ENCODE measurements around the gene CNTN5. TPM values are rescaled to one million over a fixed set of nuclear protein-coding genes. Genes with fewer than 3 reads are reported as not detected.
"Not testable (repeated sequence)": the region's sequence is repeated elsewhere in the genome, so short reads cannot be mapped to it uniquely, and the experiment has no call there.

CNTN5 gene
- total and polyA plus RNA-seq, 10 of the 15 experiments (the other 5 are each of a cell fraction or from before 2014, with no cell fraction given) = 0.01 TPM; not detected in 9

GRCh38 chr11:99822846-99823565 is 802.3 kb downstream of the CNTN5 start (continued):
- TF ChIP-seq E2F8 (IDR thresholded peaks at IDR 0.05; ENCODE audit: low read depth, partially characterized antibody) = no peak

DNA sequence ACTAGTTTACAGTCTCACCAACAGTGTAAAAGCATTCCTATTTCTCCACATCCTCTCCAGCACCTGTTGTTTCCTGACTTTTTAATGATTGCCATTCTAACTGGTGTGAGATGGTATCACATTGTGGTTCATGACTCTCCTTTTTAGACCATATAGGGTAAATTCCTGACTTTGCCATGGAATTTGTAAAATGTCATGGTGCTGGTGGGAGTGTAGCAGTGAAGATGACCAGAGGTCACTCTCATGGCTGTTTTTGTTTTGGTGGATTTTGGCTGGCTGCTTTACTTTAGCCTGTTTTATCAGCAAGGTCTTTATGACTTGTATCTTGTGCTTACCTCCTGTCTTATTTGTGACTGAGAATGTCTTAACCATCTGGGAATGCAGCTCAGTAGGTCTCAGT is 816.0 kb downstream of the CNTN5 start:
- H3K4me2 ChIP-seq (ENCODE audit: control insufficient read depth, insufficient read depth); H3K9me3 ChIP-seq (replicated peaks; ENCODE audit: control insufficient read depth, insufficient read depth, low read length); SMC1A ChIA-PET (ENCODE audit: uncharacterized antibody, unreplicated experiment); H3K27me3 ChIP-seq (replicated peaks in 1 of 2; ENCODE audit: control insufficient read depth in 2 of 2, insufficient read depth in 2 of 2, low read length in 1 of 2); H3K79me2 ChIP-seq (ENCODE audit: control insufficient read depth, insufficient read depth, low read length); H2AFZ ChIP-seq (ENCODE audit: control insufficient read depth, low read depth, low read length); H3K27ac ChIP-seq (ENCODE audit: control insufficient read depth, insufficient read depth); intact Hi-C loops (cut with micrococcal nuclease; ENCODE audit: unreplicated experiment); H4K20me1 ChIP-seq (ENCODE audit: control insufficient read depth, insufficient read depth); H3K4me3 ChIP-seq; FAIRE-seq; BruUV-seq (replicated peaks); H3K9ac ChIP-seq (ENCODE audit: control insufficient read depth, insufficient read depth, low read length); in situ Hi-C loops (cut with MboI); DNase-seq (ENCODE audit: low read depth, low spot score); RAD21 ChIA-PET (ENCODE audit: unreplicated experiment); H3K36me3 ChIP-seq (ENCODE audit: control insufficient read depth in 2 of 2, insufficient read depth in 2 of 2, low read length in 1 of 2); H3K4me1 ChIP-seq (ENCODE audit: control insufficient read depth, insufficient read depth, low read length); POLR2A ChIA-PET; CTCF ChIA-PET; ATAC-seq: not testable (repeated sequence)

DNA sequence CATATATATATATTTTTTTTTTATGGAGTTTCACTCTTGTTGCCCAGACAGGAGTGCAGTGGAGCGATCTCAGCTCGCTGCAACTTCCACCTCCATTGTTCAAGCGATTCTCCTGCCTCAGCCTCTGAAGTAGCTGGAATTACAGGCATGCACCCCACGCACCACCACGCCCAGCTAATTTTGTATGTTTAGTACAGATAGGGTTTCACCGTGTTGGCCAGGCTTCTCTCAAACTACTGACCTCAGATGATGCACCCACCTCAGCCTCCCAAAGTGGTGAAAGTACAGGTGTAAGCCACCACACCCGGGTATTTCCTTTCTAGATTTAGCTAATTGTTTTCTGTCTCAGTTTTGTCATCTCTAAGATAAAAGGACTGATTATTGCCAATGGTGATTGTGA is 821.1 kb downstream of the CNTN5 start:
- no peaks in the 10 kb centered on the region for H3K79me2 ChIP-seq (ENCODE audit: control insufficient read depth, insufficient read depth, low read length)
- ATAC-seq (no peak), DNase-seq (ENCODE audit: low read depth, low spot score) (no peak), FAIRE-seq (no peak)
- H2AFZ ChIP-seq (ENCODE audit: control insufficient read depth, low read depth, low read length) = no peak overlapping the region
- H3K4me2 ChIP-seq (ENCODE audit: control insufficient read depth, insufficient read depth) = no peak overlapping the region
- no peak overlapping the region for H3K9ac ChIP-seq (ENCODE audit: control insufficient read depth, insufficient read depth, low read length)
- intact Hi-C loops (cut with micrococcal nuclease; ENCODE audit: unreplicated experiment) (no loop called here), in situ Hi-C loops (cut with MboI) (no loop called here)
- RAD21 ChIA-PET (ENCODE audit: unreplicated experiment) = no interaction called here
- 19% methylated on average over 7 of the region's 7 CpGs for WGBS (ENCODE audit: insufficient coverage, insufficient replicate concordance, low lambda C conversion rate, missing lambda C conversion rate)
- H3K36me3 ChIP-seq (ENCODE audit: control insufficient read depth in 2 of 2, insufficient read depth in 2 of 2, low read length in 1 of 2) = no peaks in the 10 kb centered on the region
- TF ChIP-seq MEF2A (IDR thresholded peaks at IDR 0.05; ENCODE audit: insufficient read depth, low read depth, low read length) (no peak), BMI1 (IDR thresholded peaks at IDR 0.05; ENCODE audit: borderline replicate concordance) (no peak), BCL11A (IDR thresholded peaks at IDR 0.05; ENCODE audit: low read depth, low read length) (no peak), WRNIP1 (IDR thresholded peaks at IDR 0.05; ENCODE audit: borderline replicate concordance, low read depth, low read length) (no peak), NBN (IDR thresholded peaks at IDR 0.05) (no peak), YBX1 (IDR thresholded peaks at IDR 0.05) (no peak), NFIC (IDR thresholded peaks at IDR 0.05; ENCODE audit: low read depth, low read length) (no peak)
- TF ChIP-seq, protein P1, sequence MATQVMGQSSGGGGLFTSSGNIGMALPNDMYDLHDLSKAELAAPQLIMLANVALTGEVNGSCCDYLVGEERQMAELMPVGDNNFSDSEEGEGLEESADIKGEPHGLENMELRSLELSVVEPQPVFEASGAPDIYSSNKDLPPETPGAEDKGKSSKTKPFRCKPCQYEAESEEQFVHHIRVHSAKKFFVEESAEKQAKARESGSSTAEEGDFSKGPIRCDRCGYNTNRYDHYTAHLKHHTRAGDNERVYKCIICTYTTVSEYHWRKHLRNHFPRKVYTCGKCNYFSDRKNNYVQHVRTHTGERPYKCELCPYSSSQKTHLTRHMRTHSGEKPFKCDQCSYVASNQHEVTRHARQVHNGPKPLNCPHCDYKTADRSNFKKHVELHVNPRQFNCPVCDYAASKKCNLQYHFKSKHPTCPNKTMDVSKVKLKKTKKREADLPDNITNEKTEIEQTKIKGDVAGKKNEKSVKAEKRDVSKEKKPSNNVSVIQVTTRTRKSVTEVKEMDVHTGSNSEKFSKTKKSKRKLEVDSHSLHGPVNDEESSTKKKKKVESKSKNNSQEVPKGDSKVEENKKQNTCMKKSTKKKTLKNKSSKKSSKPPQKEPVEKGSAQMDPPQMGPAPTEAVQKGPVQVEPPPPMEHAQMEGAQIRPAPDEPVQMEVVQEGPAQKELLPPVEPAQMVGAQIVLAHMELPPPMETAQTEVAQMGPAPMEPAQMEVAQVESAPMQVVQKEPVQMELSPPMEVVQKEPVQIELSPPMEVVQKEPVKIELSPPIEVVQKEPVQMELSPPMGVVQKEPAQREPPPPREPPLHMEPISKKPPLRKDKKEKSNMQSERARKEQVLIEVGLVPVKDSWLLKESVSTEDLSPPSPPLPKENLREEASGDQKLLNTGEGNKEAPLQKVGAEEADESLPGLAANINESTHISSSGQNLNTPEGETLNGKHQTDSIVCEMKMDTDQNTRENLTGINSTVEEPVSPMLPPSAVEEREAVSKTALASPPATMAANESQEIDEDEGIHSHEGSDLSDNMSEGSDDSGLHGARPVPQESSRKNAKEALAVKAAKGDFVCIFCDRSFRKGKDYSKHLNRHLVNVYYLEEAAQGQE (IDR thresholded peaks at IDR 0.05; ENCODE audit: low read depth, low read length) = no peak
- H4K20me1 ChIP-seq (ENCODE audit: control insufficient read depth, insufficient read depth) = no peaks in the 10 kb centered on the region
- CTCF ChIA-PET = no interaction called here
- BruUV-seq (replicated peaks) = no TSS peak
- H3K4me1 ChIP-seq (ENCODE audit: control insufficient read depth, insufficient read depth, low read length) = no peaks in the 10 kb centered on the region
- SMC1A ChIA-PET (ENCODE audit: uncharacterized antibody, unreplicated experiment) = interaction anchor here (1.1 kb wide), 1 partner anchor 472 kb away, joined by 3 read pairs; no protein-coding TSS in a partner anchor
- POLR2A ChIA-PET = no interaction called here
- H3K27ac ChIP-seq (ENCODE audit: control insufficient read depth, insufficient read depth) = no peak overlapping the region
- H3K27me3 ChIP-seq (replicated peaks in 1 of 2; ENCODE audit: control insufficient read depth in 2 of 2, insufficient read depth in 2 of 2, low read length in 1 of 2) = no peaks in the 10 kb centered on the region
- H3K9me3 ChIP-seq (replicated peaks; ENCODE audit: control insufficient read depth, insufficient read depth, low read length) = no peaks in the 10 kb centered on the region
- H3K4me3 ChIP-seq = no peak overlapping the region
